ENCODE measurements around the gene STIM1.

DNA sequence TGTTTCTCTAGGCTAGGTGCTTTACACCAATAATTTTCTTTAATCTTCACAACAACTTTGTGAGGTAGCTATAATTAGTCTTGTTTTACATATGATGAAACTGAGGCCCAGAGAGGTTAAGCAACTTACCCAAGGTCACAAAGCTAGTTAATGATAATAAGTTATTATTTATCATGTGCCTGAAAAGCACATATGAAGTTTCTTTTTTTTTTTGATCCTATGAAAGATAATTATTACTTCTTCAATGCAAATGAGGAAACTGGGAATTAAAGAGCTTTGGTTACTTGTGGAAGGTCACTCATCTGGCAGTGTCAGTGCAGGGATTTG is 22.8 kb downstream of the STIM1 start:
- TF ChIP-seq, protein P1, sequence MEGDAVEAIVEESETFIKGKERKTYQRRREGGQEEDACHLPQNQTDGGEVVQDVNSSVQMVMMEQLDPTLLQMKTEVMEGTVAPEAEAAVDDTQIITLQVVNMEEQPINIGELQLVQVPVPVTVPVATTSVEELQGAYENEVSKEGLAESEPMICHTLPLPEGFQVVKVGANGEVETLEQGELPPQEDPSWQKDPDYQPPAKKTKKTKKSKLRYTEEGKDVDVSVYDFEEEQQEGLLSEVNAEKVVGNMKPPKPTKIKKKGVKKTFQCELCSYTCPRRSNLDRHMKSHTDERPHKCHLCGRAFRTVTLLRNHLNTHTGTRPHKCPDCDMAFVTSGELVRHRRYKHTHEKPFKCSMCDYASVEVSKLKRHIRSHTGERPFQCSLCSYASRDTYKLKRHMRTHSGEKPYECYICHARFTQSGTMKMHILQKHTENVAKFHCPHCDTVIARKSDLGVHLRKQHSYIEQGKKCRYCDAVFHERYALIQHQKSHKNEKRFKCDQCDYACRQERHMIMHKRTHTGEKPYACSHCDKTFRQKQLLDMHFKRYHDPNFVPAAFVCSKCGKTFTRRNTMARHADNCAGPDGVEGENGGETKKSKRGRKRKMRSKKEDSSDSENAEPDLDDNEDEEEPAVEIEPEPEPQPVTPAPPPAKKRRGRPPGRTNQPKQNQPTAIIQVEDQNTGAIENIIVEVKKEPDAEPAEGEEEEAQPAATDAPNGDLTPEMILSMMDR (IDR thresholded peaks at IDR 0.05; ENCODE audit: low read depth, low read length, poor library complexity, severe bottlenecking), result no peak
- TF ChIP-seq EZH2phosphoT487 (IDR thresholded peaks at IDR 0.05; ENCODE audit: borderline replicate concordance, low read length), result no peak
